ENCODE results near the gene TEX50.
"Not testable (repeated sequence)": the region's sequence is repeated elsewhere in the genome, so short reads cannot be mapped to it uniquely, and the experiment has no call there.

Gene TEX50, protein sequence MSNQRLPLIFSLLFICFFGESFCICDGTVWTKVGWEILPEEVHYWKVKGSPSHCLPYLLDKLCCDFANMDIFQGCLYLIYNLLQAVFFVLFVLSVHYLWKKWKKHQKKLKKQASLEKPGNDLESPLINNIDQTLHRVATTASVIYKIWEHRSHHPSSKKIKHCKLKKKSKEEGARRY

DNA sequence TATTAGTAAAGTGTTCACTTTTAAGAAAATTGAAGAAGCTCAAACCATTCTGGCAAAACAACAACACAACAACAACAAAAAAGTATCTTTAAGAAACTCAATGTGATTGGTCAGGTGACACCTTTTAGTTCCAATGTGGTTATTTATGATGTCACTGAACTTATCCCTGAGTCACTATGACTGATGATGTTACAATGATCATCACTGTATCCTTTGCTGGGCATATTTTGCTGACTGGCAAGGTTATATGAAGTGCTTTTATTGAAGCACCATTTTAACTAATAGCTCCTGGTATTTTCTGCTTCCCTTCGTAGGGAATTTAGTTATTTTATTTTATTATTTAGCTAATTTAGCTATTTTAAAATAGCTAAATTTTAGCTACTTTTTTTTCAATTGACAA, at the start of gene TEX50:
Gene TEX50, plus strand, starts transcription at position 223 of the 400 bp plus-strand sequence. CDS start 184 bp downstream, outside the sequence.
- DNase-seq: no peak

DNA sequence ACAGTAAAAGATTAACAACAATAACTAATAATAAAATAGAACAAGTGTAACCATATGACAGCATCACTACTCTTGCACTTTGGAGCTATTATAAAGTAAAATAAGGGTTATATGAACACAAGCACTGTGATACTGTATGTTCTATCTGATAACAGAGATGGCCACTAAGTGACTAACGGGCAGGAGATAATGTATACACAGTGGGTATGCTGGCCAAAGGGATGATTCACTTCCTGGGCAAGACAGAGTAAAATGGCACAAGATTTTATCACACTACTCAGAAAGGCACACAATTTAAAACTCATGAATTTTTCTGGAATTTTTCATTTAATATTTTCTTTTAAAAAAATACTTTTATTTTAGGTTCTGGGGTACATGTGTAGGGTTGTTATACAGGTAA, 44.6 kb upstream of the TEX50 start:
- DNase-seq: no peak

DNA sequence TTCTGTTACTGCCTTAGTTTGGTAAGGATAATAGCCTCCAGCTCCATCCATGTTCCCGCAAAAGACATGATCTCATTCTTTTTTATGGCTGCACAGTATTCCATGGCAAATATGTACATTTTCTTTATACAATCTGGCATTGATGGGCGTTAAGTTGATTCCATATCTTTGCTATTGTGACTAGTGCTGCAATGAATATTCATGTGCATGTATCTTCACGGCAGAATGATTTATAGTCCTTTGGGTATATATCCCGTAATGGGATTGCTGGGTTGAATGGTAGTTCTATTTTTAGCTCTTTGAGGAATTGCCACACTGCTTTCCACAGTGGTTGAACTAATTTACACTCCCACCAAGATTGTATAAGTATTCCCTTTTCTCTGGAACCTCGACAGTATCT, 44.0 kb upstream of the TEX50 start:
- not testable (repeated sequence) for DNase-seq

DNA sequence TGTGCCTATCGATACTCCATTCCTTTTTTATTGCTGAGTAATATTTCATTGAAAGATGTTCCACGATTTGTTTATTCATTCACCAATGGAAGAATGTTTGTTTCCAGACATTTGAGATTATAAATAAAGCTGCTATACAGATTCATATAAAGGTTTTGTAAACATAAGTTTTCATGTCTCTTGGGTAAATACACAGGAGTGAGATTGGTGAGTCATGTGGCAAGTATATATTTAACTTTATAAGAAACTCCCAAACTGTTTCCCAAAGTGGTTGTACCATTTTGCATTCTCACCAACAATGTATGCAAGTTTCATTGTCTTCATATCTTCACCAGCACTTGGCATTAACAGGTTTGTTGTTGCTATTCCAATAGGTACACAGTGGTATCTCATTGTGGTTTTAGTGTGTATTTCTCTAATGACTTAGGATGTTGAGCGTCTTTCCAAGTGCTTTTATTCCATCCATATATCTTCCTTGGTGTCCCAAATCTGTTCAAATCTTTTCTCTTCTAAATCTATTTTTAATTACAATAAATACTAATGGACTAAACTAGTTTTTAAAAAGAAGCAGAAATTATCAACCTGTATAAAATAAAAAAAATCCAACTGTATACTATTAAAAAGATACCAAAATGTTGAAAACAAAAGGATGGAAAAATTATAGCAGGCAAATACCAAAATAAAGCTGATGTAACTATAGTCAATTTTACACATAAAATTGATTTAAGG, 38.9 kb upstream of the TEX50 start:
- no peak for DNase-seq

DNA sequence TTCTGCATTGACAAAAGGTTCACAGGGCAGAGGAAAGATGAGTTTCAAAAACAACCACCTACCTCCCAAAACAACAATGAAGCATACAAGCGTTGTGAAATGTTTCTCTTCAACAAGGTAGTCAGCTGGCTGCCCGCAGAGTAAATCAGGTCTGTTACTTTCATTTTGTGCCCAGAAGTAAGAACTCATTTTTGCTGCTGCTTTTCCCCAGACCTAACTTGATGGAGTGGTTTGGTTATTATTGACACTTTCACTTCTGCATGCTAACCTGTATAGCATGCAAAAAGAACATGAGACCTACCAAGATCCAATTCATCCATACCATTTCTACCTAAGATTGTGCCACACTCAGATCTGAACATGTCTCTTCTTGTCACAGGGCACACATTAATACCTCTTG, 33.5 kb upstream of the TEX50 start:
- DNase-seq: no peak

DNA sequence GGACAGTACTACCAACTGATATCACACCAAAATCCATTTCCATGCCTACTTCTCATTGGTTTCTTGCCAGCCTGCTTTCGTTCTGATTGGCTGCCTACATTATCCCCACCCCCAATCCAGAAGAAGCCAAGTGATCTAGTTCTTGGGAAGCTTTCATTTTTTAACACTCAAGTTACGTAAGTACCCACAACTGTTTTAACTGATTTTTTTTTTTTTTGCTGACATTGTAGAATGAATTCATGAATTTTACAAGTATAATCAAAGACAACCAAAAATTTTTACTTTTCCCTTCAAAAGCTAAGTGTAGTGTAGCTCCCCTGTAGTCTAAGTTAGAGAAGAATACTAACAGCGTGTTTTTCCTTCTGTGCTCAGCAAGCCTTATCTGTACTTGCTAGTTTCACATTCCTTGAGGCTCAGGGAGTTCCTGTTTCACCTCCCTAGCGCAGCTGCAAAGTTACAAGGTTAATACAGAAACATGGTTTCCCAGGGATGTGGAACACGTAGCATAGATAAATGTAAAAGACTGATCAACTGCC, 32.0 kb upstream of the TEX50 start, which contains the start of gene SLC9C2:
Gene SLC9C2, minus strand, starts transcription at position 17 of the 536 bp plus-strand sequence. CDS start 1,296 bp downstream, outside the sequence.
- DNase-seq: no peak

DNA sequence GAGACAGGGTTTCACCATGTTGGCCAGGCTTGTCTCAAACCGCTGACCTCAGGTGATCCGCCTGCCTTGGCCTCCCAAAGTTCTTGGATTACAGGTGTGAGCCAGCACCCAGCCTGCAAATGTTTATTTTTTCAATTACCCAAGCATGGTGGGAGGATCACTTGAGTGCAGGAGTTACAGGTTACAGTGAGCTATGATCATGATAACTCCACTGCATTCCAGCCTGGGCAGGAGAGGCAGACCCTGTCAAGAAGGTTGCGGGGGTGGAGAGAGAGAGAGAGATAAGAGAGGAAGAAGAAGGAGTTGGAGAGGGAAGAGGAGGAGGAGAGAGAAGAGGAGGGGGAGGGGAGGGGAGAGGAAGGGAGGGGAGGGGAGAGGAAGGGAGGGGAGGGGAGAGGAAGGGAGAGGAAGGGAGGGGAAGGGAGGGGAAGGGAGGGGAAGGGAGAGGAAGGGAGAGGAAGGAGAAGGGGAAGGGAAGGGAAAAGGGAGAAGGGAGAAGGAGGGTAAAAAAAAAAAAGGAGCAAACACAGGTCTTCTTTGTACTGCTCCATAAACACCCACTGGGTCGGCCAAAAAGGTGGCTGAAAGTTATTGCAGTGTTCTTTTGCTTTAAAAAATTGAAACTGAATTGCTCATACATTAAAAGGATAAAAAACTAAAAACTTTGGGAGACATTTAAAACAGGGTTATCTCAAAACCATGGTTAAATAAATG, 26.5 kb upstream of the TEX50 start:
- no peak for DNase-seq

DNA sequence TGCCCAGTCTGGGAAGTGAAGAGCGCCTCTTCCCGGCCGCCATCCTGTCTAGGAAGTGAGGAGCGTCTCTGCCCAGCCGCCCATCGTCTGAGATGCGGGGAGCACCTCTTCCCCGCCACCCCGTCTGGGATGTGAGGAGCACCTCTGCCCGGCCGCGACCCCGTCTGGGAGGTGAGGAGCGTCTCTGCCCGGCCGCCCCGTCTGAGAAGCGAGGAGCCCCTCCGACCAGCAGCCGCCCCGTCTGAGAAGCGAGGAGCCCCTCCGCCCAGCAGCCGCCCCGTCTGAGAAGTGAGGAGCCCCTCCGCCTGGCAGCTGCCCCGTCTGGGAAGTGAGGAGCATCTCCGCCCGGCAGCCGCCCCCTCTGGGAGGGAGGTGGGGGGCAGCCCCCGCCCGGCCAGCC, 22.1 kb upstream of the TEX50 start:
- not testable (repeated sequence) for DNase-seq

DNA sequence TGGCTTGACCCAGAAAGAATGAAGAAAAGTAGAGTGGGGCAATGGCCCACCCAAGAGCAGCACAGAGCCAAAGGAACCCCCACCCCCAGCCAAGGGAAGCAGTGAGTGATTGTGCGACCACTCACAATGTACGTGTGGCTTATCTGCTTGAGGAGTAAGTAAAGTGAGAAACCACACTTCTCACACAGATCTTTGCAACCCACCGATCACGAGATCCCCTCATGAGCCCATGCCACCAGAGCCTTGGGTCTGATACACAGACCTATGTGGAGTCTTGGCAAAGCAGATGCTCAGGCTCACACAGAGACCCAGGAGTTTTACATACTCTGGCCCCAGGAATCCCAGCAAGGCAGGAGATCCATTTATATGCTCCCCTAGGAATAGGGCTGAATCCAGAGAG, 18.3 kb upstream of the TEX50 start:
- no peak for DNase-seq

DNA sequence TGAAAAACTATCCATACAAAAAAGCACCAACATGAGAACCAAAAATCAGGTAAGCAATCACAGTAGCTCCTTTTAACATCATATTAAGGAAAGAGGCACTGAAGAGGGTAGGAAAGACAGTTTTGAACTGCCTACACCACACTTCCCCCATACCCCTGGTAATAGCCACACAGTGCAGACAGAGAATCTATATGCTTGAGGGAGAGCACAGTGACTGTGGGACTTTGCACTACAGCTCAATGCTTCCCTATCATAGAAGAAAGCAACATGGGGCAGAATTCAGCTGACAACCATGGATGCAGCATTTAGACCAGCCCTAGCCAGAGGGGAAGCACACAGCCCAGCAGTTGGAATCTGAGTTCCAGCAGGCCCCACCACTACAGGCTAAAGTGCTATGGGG, 7.9 kb upstream of the TEX50 start:
- DNase-seq: no peak

DNA sequence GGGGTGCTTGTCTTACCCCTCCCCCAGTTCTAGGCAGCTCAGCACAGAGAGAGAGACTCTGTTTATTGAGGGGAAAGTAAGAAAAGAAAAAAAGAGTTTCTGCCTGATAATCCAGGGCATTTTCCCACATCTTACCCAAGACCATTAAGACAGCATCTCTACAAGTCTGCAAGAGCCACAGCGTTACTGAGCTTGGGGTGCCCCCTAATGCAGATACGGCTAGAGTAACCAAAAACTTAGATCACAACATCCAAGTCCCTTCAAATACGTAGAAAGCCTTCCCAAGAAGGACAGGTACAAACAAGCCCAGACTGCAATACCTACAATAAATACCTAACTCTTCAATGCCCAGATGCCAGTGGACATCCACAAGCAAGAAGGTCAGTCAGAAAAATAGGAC, 6.2 kb upstream of the TEX50 start:
- DNase-seq: no peak

DNA sequence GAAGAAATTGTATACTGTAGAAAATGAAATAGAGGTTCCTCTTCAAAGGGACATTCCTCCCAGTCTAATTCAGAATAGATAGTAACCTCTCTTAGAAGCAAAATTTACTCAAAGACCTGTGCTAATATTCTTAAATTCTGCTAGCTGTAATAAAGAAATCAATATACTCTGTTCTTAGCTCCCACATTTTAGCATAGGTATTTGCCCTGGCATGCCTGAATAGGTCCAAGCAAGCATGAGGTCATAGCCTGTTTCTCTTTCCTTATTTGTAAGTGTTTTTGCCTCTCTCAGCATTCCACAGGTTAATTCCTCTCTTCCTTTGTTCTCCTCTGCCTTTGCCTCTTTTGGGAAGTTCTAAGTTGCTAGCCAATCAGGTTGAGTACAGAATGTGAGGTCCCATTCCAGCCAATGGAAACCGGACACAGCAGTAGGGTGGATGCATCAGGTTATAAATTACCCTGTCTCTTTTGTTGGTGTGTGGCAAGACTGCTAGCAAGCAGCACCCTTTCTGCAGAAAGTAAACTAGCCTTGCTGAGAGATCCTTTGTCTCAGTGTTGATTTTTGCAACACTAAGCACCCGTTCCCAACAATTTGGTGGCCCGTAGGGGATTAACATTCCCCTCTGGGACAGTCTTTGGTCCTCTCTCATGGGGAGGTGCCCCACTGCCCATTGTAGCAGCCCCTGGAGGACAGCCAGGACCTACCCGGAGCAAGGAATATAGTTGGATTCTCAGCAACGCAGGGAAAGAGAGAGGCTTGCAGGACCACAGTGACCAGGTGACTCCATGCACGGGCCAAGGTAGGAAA, 2.3 kb downstream of the TEX50 start:
- DNase-seq: not testable (repeated sequence)

DNA sequence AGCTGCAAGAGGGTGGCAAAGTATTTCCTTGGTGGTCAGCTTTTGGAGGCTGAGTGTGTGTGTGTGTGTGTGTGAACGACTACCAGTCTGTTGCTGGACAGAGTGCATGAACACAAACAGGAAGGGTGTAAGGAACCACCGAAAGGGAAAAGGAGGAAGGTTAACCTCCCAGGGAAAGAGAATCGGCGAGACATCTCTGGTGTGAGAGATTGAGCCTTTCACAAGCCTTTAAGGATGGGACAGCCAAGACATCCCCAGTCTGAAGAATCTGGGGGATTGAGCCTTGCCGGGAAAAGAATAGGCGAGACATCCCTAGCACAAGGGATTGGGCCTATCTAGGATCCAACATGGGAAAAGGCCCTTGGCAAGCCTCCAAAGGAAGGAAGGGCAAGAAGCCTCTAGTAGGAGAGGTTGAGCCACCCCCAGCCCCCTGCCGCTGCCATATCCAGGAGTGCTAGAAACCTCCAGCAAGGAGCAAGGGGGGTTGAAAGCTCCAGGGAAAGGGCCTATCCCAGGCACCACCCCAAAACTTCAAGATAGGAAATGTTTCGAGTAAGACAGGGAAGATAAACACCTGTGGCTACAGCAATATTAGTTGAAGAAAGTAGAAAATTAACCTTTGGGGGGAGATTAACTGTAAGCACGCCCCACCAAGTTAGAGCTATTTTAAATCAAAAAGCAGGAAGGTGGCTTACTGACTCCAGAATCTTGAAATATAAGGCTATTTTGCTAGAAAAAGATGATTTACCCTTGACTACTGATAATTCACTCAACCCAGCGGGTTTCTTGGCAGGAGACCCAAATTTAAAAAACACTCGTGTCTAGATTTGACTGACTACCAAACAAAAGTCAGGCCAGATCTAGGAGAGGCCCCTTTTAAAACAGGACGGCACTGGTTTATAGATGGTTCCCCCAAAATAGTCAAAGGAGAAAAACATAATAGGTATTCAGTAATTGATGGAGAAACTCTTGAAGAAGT, 3.2 kb downstream of the TEX50 start:
- no peak for DNase-seq

DNA sequence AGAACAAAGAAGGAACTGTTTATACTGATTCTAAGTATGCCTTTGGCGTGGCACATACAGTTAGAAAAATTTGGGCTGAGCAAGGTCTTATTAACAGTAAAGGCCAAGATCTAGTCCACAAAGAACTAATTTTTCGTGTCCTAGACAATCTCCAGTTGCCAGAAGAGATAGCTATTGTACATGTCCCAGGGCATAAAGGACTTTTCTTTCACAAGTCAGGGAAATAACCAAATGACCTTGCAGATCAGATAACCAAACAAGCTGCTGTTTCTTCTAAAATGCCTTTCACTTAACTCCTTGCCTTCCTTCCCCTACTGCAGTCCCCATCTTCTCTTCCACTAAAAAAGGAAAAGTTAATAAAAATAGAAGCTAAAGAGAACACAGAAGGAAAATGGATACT, 4.0 kb downstream of the TEX50 start:
- DNase-seq: no peak

DNA sequence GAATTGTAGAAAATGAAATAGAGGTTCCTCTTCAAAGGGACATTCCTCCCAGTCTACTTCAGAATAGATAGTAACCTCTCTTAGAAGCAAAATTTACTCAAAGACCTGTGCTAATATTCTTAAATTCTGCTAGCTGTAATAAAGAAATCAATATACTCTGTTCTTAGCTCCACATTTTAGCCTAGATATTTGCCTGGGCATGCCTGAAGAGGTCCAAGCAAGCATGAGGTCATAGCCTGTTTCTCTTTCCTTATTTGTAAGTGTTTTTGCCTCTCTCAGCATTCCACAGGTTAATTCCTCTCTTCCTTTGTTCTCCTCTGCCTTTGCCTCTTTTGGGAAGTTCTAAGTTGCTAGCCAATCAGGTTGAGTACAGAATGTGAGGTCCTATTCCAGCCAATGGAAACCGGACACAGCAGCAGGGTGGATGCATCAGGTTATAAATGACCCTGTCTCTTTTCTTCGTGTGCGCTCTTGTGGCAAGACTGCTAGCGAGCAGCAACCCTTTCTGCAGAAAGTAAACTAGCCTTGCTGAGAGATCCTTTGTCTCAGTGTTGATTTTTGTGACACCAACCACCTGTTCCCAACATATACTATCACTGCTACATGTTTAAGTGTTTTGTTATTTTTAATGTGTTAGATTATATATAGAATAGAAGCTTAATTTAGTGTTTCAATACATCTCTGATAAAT, 7.5 kb downstream of the TEX50 start:
- DNase-seq: not testable (repeated sequence)

DNA sequence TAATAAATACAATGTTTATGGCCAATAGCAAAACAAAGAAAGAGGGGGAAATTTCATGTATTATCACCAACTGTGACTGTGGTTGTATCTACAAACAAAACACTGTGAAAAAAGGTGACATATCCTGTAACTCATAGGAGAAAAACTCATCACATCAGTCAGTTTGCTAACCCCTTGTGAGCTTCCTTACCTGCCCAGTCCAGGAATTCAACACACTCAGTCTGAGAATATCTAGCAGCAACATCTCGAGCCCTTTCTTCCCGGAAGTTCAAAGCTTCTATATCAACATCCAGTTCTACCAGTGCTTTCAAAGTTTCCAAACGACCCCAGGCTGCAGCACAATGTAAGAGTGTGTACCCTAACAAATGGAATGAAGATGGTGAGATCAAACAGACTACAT, 11.5 kb downstream of the TEX50 start:
- DNase-seq: no peak

DNA sequence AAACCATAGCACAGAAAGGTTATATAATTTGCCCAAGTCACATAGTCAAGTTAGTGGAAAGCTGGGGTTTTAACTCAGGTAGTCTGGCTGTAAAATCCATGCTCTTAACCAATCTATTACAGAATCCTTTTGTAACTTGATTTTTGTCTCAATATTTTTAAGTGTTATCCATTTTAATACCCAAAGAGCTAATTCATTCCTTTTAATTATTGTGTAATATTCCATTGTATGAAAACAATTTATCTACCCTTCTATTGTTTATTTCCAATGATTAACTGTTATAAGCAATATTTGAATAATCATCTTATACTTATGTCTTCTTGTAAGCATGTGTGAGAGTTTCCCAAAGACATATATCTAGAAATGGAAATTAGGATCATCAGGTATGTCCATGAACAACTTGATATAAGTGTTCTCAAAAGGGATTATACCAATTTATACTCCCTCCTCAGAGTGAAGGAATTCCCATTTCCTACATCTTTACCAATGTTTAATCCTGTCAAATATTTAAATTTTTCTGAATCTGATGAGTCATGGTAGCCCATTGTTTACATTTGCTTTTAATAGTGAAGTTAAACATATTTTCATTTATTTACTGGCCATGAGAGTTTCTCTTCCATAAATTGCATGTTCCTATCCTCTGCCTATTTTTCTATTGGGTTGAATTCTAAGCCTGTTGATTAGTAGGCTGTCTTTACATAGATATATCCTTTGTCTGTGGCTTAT, 13.9 kb downstream of the TEX50 start:
- no peak for DNase-seq

DNA sequence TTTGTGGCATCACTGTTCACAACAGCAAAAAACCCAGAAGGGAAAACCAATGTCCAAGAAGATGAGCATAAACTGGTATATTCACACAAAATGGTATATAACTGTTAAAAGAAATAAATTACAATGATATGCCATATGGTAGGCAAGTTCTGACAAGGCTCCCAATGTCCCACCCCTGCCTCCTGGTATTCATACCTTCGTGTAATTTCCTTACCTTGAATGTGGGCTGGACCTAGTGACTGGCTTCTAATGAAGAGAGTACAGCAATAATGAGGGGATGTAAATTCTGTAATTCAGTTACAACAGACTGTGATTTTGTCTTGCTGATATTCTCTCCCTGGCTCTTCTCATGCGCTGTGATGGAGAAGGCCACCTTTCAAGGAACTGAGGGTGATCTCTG, 25.2 kb downstream of the TEX50 start:
- no peak for DNase-seq

DNA sequence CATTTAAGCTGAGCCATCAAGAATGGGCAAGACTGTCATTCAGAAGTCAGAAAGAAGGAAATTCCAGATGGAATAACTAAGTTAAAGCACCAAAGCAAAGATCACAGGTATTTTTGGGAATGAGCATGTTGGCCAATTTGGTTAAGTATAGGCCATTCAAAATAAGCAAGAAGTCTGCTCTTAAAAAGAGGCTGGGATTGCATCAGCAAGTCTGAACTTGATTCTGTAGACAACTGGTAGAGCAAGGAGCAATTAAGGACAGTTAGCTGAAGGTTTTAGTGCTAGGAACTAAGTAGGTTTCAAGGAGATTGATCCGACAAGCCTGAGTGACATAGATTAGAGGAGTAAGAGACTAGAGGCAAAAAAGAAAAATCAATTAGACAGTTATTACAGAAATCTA, 26.1 kb downstream of the TEX50 start:
- DNase-seq: no peak

DNA sequence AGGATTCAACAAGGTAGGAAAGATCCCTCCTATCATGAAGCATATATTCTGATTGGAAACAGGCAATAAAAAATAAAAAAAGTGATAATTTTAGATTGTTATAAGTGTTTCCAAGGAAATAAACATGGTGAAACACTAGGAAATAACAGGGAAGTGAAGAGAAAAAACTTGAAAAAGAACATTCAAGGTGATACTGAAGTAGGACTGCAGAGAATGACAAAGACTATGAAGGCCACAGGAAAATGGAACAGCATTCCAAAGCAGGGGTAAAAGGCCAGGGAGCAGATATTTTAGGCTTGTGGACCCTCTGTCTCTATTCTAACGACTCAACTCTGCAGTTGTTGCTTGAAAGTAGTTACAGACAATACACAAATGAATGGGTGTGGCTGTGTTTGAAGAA, 26.6 kb downstream of the TEX50 start:
- DNase-seq: no peak

Data from activated CD4-positive, alpha-beta T cell treated with anti-CD3 and anti-CD28 coated beads for 1 hour (primary cell).